H1 (cell line): ENCODE results near the gene AGAP1.

ENCODE experiments used
- CTCF ChIP-seq, 3 experiments: IDR thresholded peaks; 1 replicate in 2 of 3; 2 replicates in 1 of 3; pipeline versions ENCODE4 v1.5.1 to v1.6.1; 2011; ENCODE audit warnings: low read length in 3 of 3, mild to moderate bottlenecking in 3 of 3, inconsistent platforms in 2 of 3, low read depth in 1 of 3, moderate library complexity in 1 of 3; ENCODE audit not compliant: insufficient read depth in 1 of 3; ENCODE audit errors: control extremely low read depth in 1 of 3
- JUND ChIP-seq: IDR thresholded peaks from 2 replicates; pipeline ENCODE4 v1.6.1; 2011; ENCODE audit warnings: mild to moderate bottlenecking, improper control_type of control experiment, low read length
- POLR2AphosphoS5 ChIP-seq: IDR thresholded peaks from 2 replicates; pipeline ENCODE4 v1.6.1; 2011; ENCODE audit warnings: low read depth, low read length

- TF ChIP-seq POLR2AphosphoS5 (no peak), CTCF (IDR thresholded peaks at IDR 0.05; ENCODE audit: control extremely low read depth in 1 of 3, insufficient read depth in 1 of 3, low read depth in 1 of 3, low read length in 3 of 3) (no peak), JUND (no peak)
Observed at GRCh38 chr2:235780401-235780800, 286.6 kb downstream of the AGAP1 start.
